Measurements from ENCODE around the gene NFKBIA. TPM values are rescaled to one million over a fixed set of nuclear protein-coding genes. Genes with fewer than 3 reads are reported as not detected.

NFKBIA gene
- total RNA-seq, 2 donors from 2014 or later = 391 to 596 TPM

GRCh38 chr14:35351897-35352273, 52.7 kb downstream of the NFKBIA start:
- no peak overlapping the region for H3K27ac Mint-ChIP-seq
- DNase-seq = no peak
- H3K9me3 Mint-ChIP-seq = no peaks in the 10 kb centered on the region
- no peaks in the 10 kb centered on the region for H3K36me3 Mint-ChIP-seq (ENCODE audit: insufficient read depth in 2 of 2)
- ATAC-seq (replicated peaks in 1 of 2) = no peak
- H3K27me3 Mint-ChIP-seq (ENCODE audit: low read depth) = peaks cover 5% of the 10 kb centered on the region
- no peak overlapping the region for H3K4me3 Mint-ChIP-seq
- H3K4me1 Mint-ChIP-seq (ENCODE audit: low read depth) = peaks cover 57% of the 10 kb centered on the region

Other genes starting within 250 kb of the NFKBIA start
- gene PSMA6, start 112.4 kb downstream of the NFKBIA start, total RNA-seq = 100 to 1,000 TPM; 325 to 349 TPM
- under 1 TPM in 1 of 2 donors, not detected in 1; 0.16 TPM for gene INSM2, start 129.4 kb upstream of the NFKBIA start, total RNA-seq

Data from activated T-cell treated with anti-CD3 and anti-CD28 coated beads, Interleukin-2, amount 50 U/mL, for 72 hours (primary cell).